ENCODE results near the gene NEURL1B. TPM values are rescaled to one million over a fixed set of nuclear protein-coding genes. Genes with fewer than 3 reads are reported as not detected.

Gene NEURL1B
- total RNA-seq, 4 donors from 2014 or later, result 21.7 to 59.9 (median 41.5) TPM

GRCh38 chr5:172721455-172722326 is 80.6 kb downstream of the NEURL1B start:
- Histone ChIP-seq H3K9me3 (no peaks in the 10 kb centered on the region), H3K27me3 (no peaks in the 10 kb centered on the region), H3K4me3 (no peak overlapping the region), H3K36me3 (no peaks in the 10 kb centered on the region), H3K27ac (peak overlapping the region in 3 of 4 donors; percentile 24 to 65 (median 58)), H3K4me1 (peaks cover 0 to 33% (median 18%) of the 10 kb centered on the region in 3 donors)
- WGBS, 2 donors (ENCODE audit: low coverage in 1 of 2), result 22 to 32% methylated on average over 12 to 13 of the region's 17 CpGs
- ATAC-seq, result peak; percentile 69
- TF ChIP-seq EP300 (IDR thresholded peaks at IDR 0.05), result no peak
- peak; percentile 97 for TF ChIP-seq POLR2AphosphoS5 (IDR thresholded peaks at IDR 0.05)

GRCh38 chr5:172722327-172722815 is 81.3 kb downstream of the NEURL1B start:
- no peak for ATAC-seq
- TF ChIP-seq POLR2A (IDR thresholded peaks at IDR 0.05) (no peak), POLR2AphosphoS5 (IDR thresholded peaks at IDR 0.05) (no peak), EP300 (IDR thresholded peaks at IDR 0.05) (no peak)
- TF ChIP-seq, protein P1, sequence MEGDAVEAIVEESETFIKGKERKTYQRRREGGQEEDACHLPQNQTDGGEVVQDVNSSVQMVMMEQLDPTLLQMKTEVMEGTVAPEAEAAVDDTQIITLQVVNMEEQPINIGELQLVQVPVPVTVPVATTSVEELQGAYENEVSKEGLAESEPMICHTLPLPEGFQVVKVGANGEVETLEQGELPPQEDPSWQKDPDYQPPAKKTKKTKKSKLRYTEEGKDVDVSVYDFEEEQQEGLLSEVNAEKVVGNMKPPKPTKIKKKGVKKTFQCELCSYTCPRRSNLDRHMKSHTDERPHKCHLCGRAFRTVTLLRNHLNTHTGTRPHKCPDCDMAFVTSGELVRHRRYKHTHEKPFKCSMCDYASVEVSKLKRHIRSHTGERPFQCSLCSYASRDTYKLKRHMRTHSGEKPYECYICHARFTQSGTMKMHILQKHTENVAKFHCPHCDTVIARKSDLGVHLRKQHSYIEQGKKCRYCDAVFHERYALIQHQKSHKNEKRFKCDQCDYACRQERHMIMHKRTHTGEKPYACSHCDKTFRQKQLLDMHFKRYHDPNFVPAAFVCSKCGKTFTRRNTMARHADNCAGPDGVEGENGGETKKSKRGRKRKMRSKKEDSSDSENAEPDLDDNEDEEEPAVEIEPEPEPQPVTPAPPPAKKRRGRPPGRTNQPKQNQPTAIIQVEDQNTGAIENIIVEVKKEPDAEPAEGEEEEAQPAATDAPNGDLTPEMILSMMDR (IDR thresholded peaks at IDR 0.05), result no peak
- Histone ChIP-seq H3K27ac (peak overlapping the region in 3 of 4 donors; percentile 0 to 65 (median 58)), H3K9me3 (no peaks in the 10 kb centered on the region), H3K36me3 (no peaks in the 10 kb centered on the region), H3K4me1 (peaks cover 0 to 26% (median 13%) of the 10 kb centered on the region in 3 donors), H3K4me3 (no peak overlapping the region), H3K27me3 (no peaks in the 10 kb centered on the region)
- 61 to 81% methylated on average over 8 to 12 of the region's 12 CpGs for WGBS, 2 donors (ENCODE audit: low coverage in 1 of 2)

DNA sequence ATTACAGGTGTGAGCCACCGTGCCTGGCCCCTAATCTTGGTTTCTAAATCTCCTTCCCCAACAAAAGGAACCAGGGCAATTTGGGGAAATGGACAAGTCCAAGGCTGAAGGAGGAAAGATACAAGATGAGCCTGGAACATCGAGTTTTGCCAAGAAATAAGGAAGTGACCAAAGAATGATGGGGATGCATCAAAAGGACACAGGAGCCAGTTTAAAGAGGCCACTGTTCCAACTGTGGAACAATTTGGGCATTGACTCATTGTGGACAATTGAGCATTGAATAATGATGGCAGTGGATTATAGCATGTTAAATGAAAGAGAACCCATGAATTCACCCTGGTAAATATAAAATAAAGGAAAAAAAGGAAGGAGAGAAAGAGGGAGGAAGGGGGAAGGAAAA is 82.4 kb downstream of the NEURL1B start:
- TF ChIP-seq POLR2A (IDR thresholded peaks at IDR 0.05) (no peak), EP300 (IDR thresholded peaks at IDR 0.05) (no peak), POLR2AphosphoS5 (IDR thresholded peaks at IDR 0.05) (no peak)
- TF ChIP-seq, protein P1 (IDR thresholded peaks at IDR 0.05), result no peak

GRCh38 chr5:172724242-172725183 is 83.5 kb downstream of the NEURL1B start:
- no peaks in the 10 kb centered on the region for H3K9me3 ChIP-seq
- H3K27ac ChIP-seq, result no peak overlapping the region
- ATAC-seq, result no peak
- TF ChIP-seq, protein P1 (IDR thresholded peaks at IDR 0.05), result no peak
- TF ChIP-seq POLR2A (IDR thresholded peaks at IDR 0.05) (no peak), EP300 (IDR thresholded peaks at IDR 0.05) (no peak), POLR2AphosphoS5 (IDR thresholded peaks at IDR 0.05) (no peak)
- peaks cover 0 to 22% (median 10%) of the 10 kb centered on the region in 3 donors for H3K4me1 ChIP-seq
- 71% methylated on average over 14 to 20 of the region's 22 CpGs for WGBS, 2 donors (ENCODE audit: low coverage in 1 of 2)
- no peak overlapping the region for H3K4me3 ChIP-seq
- H3K36me3 ChIP-seq, result no peaks in the 10 kb centered on the region
- H3K27me3 ChIP-seq, result no peaks in the 10 kb centered on the region

More for the DNA sequence above, 82.4 kb downstream of the NEURL1B start:
- Histone ChIP-seq H3K36me3 (no peaks in the 10 kb centered on the region), H3K9me3 (no peaks in the 10 kb centered on the region), H3K4me1 (peaks cover 0 to 22% (median 10%) of the 10 kb centered on the region in 3 donors), H3K27me3 (no peaks in the 10 kb centered on the region), H3K27ac (no peak overlapping the region), H3K4me3 (no peak overlapping the region)
- no peak for ATAC-seq
- 60 to 67% methylated on average over 1 of the region's 2 CpGs for WGBS, 2 donors (ENCODE audit: low coverage in 1 of 2)

DNA sequence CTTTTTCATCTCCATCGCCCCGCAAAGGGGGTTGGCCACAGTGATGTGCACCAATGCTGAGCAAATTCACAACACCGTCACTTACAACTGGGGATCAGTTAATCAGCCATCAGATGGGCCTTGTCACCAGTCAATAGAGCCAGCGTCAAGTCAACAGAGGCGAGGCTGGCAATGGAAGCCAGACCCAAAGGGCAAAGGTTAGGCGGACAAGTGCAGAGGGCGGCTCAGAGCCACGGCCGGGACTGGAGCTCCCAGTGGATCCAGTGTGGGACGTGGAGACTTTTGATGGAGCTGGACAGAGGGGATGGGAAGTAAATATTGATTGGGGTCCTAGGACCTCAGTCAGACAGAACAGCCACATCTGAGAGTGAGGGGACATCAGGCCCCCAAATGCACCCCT is 84.2 kb downstream of the NEURL1B start:
- TF ChIP-seq POLR2A (IDR thresholded peaks at IDR 0.05), result no peak
- TF ChIP-seq POLR2AphosphoS5 (IDR thresholded peaks at IDR 0.05), result no peak
- no peak for TF ChIP-seq EP300 (IDR thresholded peaks at IDR 0.05)
- TF ChIP-seq, protein P1 (IDR thresholded peaks at IDR 0.05), result no peak
- H3K36me3 ChIP-seq, result no peaks in the 10 kb centered on the region
- no peak overlapping the region for H3K4me3 ChIP-seq
- WGBS, 2 donors (ENCODE audit: low coverage in 1 of 2), result no CpG with 5 or more reads among the region's 10 CpGs
- no peak for ATAC-seq
- peaks cover 0 to 22% (median 10%) of the 10 kb centered on the region in 3 donors for H3K4me1 ChIP-seq
- H3K27ac ChIP-seq, result no peak overlapping the region
- no peaks in the 10 kb centered on the region for H3K9me3 ChIP-seq
- no peaks in the 10 kb centered on the region for H3K27me3 ChIP-seq

Measured in gastroesophageal sphincter (tissue), 4 donors.